K562 (cell line): ENCODE results near the gene PIP4K2A. TPM values are rescaled to one million over a fixed set of nuclear protein-coding genes. Genes with fewer than 3 reads are reported as not detected.

Experiments used
- CAMTA2 ChIP-seq: fragments of 250-450 bp; sonication (Bioruptor Pico); conservative IDR thresholded peaks from 2 replicates; pipeline ENCODE4 v1.5.1; 2022
- CBX5 ChIP-seq: IDR thresholded peaks from 2 replicates; pipeline ENCODE4 v1.6.1; 2014; ENCODE audit warnings: low read depth, borderline replicate concordance
- CTBP1 ChIP-seq: fragments of 450-650 bp; IDR thresholded peaks from 2 replicates; pipeline ENCODE4 v1.6.1; 2016; ENCODE audit warnings: borderline replicate concordance
- DPF2 ChIP-seq: fragments of 450-650 bp; IDR thresholded peaks from 2 replicates; pipeline ENCODE4 v1.6.1; 2016
- IRF2 ChIP-seq: sonication (generic); formaldehyde crosslinking; IDR thresholded peaks from 2 replicates; pipeline ENCODE4 v1.8.1; 2022; ENCODE audit warnings: mild to moderate bottlenecking, missing genetic modification reagents
- MCM5 ChIP-seq: fragments of 450-650 bp; IDR thresholded peaks from 2 replicates; pipeline ENCODE4 v1.6.1; 2016; ENCODE audit warnings: low read depth
- MYNN ChIP-seq, 2 experiments: sonication (generic); formaldehyde crosslinking in 1 of 2; IDR thresholded peaks; 2 replicates each; pipeline versions ENCODE4 v1.5.0 to v1.6.1; 2016 to 2020; ENCODE audit warnings: antibody characterized with exemption in 1 of 2, missing genetic modification reagents in 1 of 2
- NCOA1 ChIP-seq: fragments of 450-650 bp; IDR thresholded peaks from 2 replicates; pipeline ENCODE4 v1.6.1; 2016; ENCODE audit warnings: low read depth
- NFE2L1 ChIP-seq: fragments of 450-650 bp; IDR thresholded peaks from 2 replicates; pipeline ENCODE4 v1.6.1; 2016; ENCODE audit warnings: missing genetic modification characterization, low read depth, mild to moderate bottlenecking, missing compliant biosample characterization, moderate library complexity, borderline replicate concordance
- PRPF4 ChIP-seq: fragments of 200-400 bp; formaldehyde crosslinking; IDR thresholded peaks from one replicate; pipeline ENCODE4 v1.6.1; 2017; ENCODE audit warnings: low read length, low read depth, mild to moderate bottlenecking; ENCODE audit not compliant: insufficient read depth, poor library complexity, severe bottlenecking
- polyA plus RNA-seq, 8 experiments: library from polyadenylated mRNA; depleted of rRNA in 4 of 8; stranded (reverse) in 5 of 8; unstranded in 3 of 8; fragments of >200 nt; fragmentation: Nextera tagmentation in 2 of 8; fragmentation: Illumina TruSeq in 1 of 8; extraction: Ambion mirVana in 2 of 8; extraction: Trizol in 1 of 8; gene quantifications; 2 replicates each; pipeline versions ENCODE4 v1.2.1 to v1.2.3, GENCODE V29; 2011 to 2014; ENCODE audit warnings: inconsistent platforms in 1 of 8, missing spikeins in 1 of 8
- total RNA-seq, 7 experiments: library from RNA; depleted of rRNA in 6 of 7; stranded (reverse); fragments of >200 nt in 6 of 7; fragmentation: Illumina TruSeq in 2 of 7; extraction: Trizol in 2 of 7; gene quantifications; 2 replicates each; pipeline versions ENCODE4 v1.2.1 to v1.2.3, GENCODE V29; 2011 to 2021; ENCODE audit warnings: low replicate concordance in 1 of 7
- TF ChIP-seq, protein P1 (sequence below): fragments of 450-650 bp; IDR thresholded peaks from 2 replicates; pipeline ENCODE4 v1.7.1; 2018; ENCODE audit warnings: mild to moderate bottlenecking, low read depth; ENCODE audit not compliant: partially characterized antibody
- TF ChIP-seq, protein P2 (sequence below), 2 experiments: IDR thresholded peaks; 2 replicates each; pipeline ENCODE4 v1.6.1; 2012; ENCODE audit warnings: improper control_type of control experiment in 2 of 2, low read depth in 2 of 2, low read length in 2 of 2, borderline replicate concordance in 1 of 2
- TF ChIP-seq, protein P3 (sequence below), 2 experiments: fragments of 450-650 bp; IDR thresholded peaks; 2 replicates each; pipeline ENCODE4 v1.6.1; 2018; ENCODE audit warnings: mild to moderate bottlenecking in 2 of 2, low read depth in 1 of 2; ENCODE audit not compliant: partially characterized antibody in 2 of 2
- TF ChIP-seq, protein P4 (sequence below): fragments of 450-650 bp; formaldehyde crosslinking; conservative IDR thresholded peaks from 2 replicates; pipeline ENCODE4 v1.4.0; 2022; ENCODE audit warnings: mild to moderate bottlenecking, missing genetic modification characterization
- TF ChIP-seq, protein P5 (sequence below), 2 experiments: IDR thresholded peaks; 2 replicates each; pipeline ENCODE4 v1.6.1; 2011; ENCODE audit warnings: borderline replicate concordance in 1 of 2, control low read depth in 1 of 2, low read depth in 1 of 2, low read length in 1 of 2, mild to moderate bottlenecking in 1 of 2, mixed read lengths in 1 of 2, moderate library complexity in 1 of 2; ENCODE audit not compliant: insufficient read depth in 1 of 2, insufficient read length in 1 of 2, poor library complexity in 1 of 2, severe bottlenecking in 1 of 2; ENCODE audit errors: extremely low read depth in 1 of 2

Gene PIP4K2A
- total and polyA plus RNA-seq, 9 of the 15 experiments (the other 6 are each of a cell fraction or from before 2014, with no cell fraction given): 35.6 to 117 (median 71.9) TPM

DNA sequence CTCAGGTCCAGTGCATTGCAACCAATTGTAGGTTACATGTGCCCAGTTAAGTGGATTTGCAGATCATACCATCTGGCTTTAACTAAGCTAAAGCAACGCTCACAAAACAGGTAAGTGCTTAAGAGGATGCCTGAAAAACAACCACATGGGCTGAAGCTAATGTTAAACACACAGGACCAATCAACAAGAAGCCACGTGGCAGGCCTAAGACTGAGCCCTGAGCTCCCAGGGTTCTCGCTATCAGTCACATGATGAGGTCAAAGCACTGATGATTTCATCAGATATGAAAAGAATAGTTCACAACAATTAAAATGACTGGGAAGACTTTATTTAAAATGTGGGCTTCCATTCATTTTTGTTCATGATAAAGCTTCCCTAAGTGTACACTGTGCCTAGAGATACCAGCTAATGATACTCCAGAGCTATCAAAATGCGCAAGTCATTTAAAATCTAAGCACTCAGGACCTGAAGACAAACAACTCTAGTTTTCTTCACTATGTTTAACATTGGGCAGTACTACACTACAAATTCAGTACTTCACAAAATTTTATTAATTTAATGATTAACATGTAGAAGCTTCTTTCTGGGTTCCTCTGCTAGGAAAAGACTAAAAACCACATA is 90.6 kb downstream of the PIP4K2A start (continued):
- TF ChIP-seq, protein P1, sequence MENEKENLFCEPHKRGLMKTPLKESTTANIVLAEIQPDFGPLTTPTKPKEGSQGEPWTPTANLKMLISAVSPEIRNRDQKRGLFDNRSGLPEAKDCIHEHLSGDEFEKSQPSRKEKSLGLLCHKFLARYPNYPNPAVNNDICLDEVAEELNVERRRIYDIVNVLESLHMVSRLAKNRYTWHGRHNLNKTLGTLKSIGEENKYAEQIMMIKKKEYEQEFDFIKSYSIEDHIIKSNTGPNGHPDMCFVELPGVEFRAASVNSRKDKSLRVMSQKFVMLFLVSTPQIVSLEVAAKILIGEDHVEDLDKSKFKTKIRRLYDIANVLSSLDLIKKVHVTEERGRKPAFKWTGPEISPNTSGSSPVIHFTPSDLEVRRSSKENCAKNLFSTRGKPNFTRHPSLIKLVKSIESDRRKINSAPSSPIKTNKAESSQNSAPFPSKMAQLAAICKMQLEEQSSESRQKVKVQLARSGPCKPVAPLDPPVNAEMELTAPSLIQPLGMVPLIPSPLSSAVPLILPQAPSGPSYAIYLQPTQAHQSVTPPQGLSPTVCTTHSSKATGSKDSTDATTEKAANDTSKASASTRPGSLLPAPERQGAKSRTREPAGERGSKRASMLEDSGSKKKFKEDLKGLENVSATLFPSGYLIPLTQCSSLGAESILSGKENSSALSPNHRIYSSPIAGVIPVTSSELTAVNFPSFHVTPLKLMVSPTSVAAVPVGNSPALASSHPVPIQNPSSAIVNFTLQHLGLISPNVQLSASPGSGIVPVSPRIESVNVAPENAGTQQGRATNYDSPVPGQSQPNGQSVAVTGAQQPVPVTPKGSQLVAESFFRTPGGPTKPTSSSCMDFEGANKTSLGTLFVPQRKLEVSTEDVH: no peak
- TF ChIP-seq CBX5 (no peak), PRPF4 (no peak), MYNN (IDR thresholded peaks at IDR 0.05) (no peak), MYNN (CRISPR knock-in tag; IDR thresholded peaks at IDR 0.05) (no peak), NCOA1 (no peak), DPF2 (peak; percentile 47; the same call in 1 of the 2 replicates), MCM5 (no peak), NFE2L1 (tag) (no peak), CAMTA2 (no peak), CTBP1 (no peak), IRF2 (CRISPR knock-in tag) (no peak)
- TF ChIP-seq, protein P2, sequence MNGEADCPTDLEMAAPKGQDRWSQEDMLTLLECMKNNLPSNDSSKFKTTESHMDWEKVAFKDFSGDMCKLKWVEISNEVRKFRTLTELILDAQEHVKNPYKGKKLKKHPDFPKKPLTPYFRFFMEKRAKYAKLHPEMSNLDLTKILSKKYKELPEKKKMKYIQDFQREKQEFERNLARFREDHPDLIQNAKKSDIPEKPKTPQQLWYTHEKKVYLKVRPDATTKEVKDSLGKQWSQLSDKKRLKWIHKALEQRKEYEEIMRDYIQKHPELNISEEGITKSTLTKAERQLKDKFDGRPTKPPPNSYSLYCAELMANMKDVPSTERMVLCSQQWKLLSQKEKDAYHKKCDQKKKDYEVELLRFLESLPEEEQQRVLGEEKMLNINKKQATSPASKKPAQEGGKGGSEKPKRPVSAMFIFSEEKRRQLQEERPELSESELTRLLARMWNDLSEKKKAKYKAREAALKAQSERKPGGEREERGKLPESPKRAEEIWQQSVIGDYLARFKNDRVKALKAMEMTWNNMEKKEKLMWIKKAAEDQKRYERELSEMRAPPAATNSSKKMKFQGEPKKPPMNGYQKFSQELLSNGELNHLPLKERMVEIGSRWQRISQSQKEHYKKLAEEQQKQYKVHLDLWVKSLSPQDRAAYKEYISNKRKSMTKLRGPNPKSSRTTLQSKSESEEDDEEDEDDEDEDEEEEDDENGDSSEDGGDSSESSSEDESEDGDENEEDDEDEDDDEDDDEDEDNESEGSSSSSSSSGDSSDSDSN (IDR thresholded peaks at IDR 0.05; ENCODE audit: borderline replicate concordance in 1 of 2, low read depth in 2 of 2, low read length in 2 of 2): no peak
- TF ChIP-seq, protein P3, sequence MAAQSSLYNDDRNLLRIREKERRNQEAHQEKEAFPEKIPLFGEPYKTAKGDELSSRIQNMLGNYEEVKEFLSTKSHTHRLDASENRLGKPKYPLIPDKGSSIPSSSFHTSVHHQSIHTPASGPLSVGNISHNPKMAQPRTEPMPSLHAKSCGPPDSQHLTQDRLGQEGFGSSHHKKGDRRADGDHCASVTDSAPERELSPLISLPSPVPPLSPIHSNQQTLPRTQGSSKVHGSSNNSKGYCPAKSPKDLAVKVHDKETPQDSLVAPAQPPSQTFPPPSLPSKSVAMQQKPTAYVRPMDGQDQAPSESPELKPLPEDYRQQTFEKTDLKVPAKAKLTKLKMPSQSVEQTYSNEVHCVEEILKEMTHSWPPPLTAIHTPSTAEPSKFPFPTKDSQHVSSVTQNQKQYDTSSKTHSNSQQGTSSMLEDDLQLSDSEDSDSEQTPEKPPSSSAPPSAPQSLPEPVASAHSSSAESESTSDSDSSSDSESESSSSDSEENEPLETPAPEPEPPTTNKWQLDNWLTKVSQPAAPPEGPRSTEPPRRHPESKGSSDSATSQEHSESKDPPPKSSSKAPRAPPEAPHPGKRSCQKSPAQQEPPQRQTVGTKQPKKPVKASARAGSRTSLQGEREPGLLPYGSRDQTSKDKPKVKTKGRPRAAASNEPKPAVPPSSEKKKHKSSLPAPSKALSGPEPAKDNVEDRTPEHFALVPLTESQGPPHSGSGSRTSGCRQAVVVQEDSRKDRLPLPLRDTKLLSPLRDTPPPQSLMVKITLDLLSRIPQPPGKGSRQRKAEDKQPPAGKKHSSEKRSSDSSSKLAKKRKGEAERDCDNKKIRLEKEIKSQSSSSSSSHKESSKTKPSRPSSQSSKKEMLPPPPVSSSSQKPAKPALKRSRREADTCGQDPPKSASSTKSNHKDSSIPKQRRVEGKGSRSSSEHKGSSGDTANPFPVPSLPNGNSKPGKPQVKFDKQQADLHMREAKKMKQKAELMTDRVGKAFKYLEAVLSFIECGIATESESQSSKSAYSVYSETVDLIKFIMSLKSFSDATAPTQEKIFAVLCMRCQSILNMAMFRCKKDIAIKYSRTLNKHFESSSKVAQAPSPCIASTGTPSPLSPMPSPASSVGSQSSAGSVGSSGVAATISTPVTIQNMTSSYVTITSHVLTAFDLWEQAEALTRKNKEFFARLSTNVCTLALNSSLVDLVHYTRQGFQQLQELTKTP (IDR thresholded peaks at IDR 0.05; ENCODE audit: low read depth in 1 of 2, partially characterized antibody in 2 of 2): peak in 1 of 2 experiments; percentile 52
- TF ChIP-seq, protein P4, sequence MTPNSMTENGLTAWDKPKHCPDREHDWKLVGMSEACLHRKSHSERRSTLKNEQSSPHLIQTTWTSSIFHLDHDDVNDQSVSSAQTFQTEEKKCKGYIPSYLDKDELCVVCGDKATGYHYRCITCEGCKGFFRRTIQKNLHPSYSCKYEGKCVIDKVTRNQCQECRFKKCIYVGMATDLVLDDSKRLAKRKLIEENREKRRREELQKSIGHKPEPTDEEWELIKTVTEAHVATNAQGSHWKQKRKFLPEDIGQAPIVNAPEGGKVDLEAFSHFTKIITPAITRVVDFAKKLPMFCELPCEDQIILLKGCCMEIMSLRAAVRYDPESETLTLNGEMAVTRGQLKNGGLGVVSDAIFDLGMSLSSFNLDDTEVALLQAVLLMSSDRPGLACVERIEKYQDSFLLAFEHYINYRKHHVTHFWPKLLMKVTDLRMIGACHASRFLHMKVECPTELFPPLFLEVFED (CRISPR knock-in tag): no peak
- TF ChIP-seq, protein P5, sequence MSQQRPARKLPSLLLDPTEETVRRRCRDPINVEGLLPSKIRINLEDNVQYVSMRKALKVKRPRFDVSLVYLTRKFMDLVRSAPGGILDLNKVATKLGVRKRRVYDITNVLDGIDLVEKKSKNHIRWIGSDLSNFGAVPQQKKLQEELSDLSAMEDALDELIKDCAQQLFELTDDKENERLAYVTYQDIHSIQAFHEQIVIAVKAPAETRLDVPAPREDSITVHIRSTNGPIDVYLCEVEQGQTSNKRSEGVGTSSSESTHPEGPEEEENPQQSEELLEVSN (IDR thresholded peaks at IDR 0.05; ENCODE audit: borderline replicate concordance in 1 of 2, extremely low read depth in 1 of 2, insufficient read depth in 1 of 2, insufficient read length in 1 of 2, low read depth in 1 of 2, low read length in 1 of 2, poor library complexity in 1 of 2, severe bottlenecking in 1 of 2): peak in 1 of 2 experiments; percentile 36
